Retinal pigment epithelial cell (primary cell): Measurements from ENCODE around the gene NUCB1.
A peak's percentile ranks its signal among the peaks of the same experiment; 100 is the strongest.
"Not testable (repeated sequence)": the region's sequence is repeated elsewhere in the genome, so short reads cannot be mapped to it uniquely, and the experiment has no call there.

Experiments
- DNase-seq: peaks from one replicate; pipeline ENCODE4 v3.0.0-alpha.2; 2010; ENCODE audit warnings: low read depth
- H3K4me3 ChIP-seq: 2 replicates; pipeline ENCODE4 v1.5.1; 2011; ENCODE audit warnings: mild to moderate bottlenecking, low read length, control low read depth, moderate library complexity
- CTCF ChIP-seq: conservative IDR thresholded peaks from 2 replicates; pipeline ENCODE4 v1.5.1; 2011; ENCODE audit warnings: low read depth, low read length, control low read depth, inconsistent platforms

Gene NUCB1

GRCh38 chr19:48883726-48884125 lies 16.4 kb upstream of the NUCB1 start:
- DNase-seq, result no peak
- TF ChIP-seq CTCF, result no peak

GRCh38 chr19:48887861-48888612 lies 12.1 kb upstream of the NUCB1 start:
- H3K4me3 ChIP-seq, result no peak overlapping the region
- no peak for DNase-seq
- no peak for TF ChIP-seq CTCF

More at GRCh38 chr19:48883726-48884125, 16.4 kb upstream of the NUCB1 start:
- H3K4me3 ChIP-seq, result no peak overlapping the region

- not testable (repeated sequence) for H3K4me3 ChIP-seq, DNase-seq
Observed at GRCh38 chr19:48889496-48889895, 10.6 kb upstream of the NUCB1 start.

- TF ChIP-seq CTCF, result no peak
- no peak for DNase-seq
- H3K4me3 ChIP-seq, result no peak overlapping the region
Observed at GRCh38 chr19:48890551-48890950, 9.6 kb upstream of the NUCB1 start.

- DNase-seq, result no peak
- TF ChIP-seq CTCF, result no peak
- H3K4me3 ChIP-seq, result no peak overlapping the region
Observed at GRCh38 chr19:48895226-48895625, 4.9 kb upstream of the NUCB1 start.

- TF ChIP-seq CTCF, result no peak
- DNase-seq, result no peak
- H3K4me3 ChIP-seq, result peak overlapping the region; percentile 29
Observed at GRCh38 chr19:48896191-48896720, 3.9 kb upstream of the NUCB1 start.

- TF ChIP-seq CTCF, result no peak
- DNase-seq, result no peak
- H3K4me3 ChIP-seq, result no peak overlapping the region
Observed at GRCh38 chr19:48897181-48897580, 2.9 kb upstream of the NUCB1 start.

- H3K4me3 ChIP-seq, result peak overlapping the region; percentile 97
- DNase-seq, result not testable (repeated sequence)
Observed at GRCh38 chr19:48899386-48899749, 744 bp upstream of the NUCB1 start.
